Astrocyte of the cerebellum (primary cell): ENCODE results near the gene CNIH4.

ENCODE experiments used
- DNase-seq: peaks from one replicate; pipeline ENCODE4 v3.0.0-alpha.2; 2011; ENCODE audit warnings: low read depth
- H3K4me3 ChIP-seq: 2 replicates; pipeline ENCODE4 v1.5.1; 2011; ENCODE audit warnings: mild to moderate bottlenecking, low read depth, low read length, moderate library complexity
- in situ Hi-C: cut with HindIII; loops from 2 replicates; pipeline ENCODE4 v1.10.0; 2017; ENCODE audit warnings: low sequenced_read_pairs
- TF ChIP-seq, protein P1 (sequence below): IDR thresholded peaks from 2 replicates; pipeline ENCODE4 v1.5.1; 2012; ENCODE audit warnings: low read length, low read depth, moderate library complexity, mild to moderate bottlenecking; ENCODE audit errors: missing control alignments

The CNIH4 gene

DNA sequence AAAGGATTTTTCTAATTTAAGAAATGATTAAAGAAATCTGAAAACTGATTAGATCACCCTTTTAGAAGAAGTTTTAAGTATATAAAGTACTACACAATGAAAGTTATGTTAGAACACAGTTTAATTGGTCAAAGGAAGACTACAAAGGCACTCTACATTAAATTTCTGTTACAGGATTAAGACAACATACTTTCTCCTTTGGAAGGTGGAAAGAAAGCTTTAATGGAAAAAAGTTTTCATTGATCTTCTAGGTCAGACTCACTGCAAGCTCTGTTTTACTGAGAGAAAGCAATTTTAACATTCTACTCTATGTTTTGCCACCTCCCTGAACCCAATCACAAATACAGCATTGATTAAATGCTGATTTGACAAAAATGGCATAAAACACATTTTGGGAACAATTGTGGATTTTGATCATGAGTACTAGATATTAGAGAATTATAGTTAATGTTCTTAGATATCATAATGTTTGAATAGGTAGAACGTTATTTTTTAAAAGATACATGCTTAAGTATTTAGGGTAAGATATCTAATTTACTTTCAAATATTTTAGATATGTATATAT is 45.9 kb downstream of the CNIH4 start:
- in situ Hi-C loops: no loop called here
- DNase-seq: no peak
- H3K4me3 ChIP-seq: no peak overlapping the region
- TF ChIP-seq, protein P1, sequence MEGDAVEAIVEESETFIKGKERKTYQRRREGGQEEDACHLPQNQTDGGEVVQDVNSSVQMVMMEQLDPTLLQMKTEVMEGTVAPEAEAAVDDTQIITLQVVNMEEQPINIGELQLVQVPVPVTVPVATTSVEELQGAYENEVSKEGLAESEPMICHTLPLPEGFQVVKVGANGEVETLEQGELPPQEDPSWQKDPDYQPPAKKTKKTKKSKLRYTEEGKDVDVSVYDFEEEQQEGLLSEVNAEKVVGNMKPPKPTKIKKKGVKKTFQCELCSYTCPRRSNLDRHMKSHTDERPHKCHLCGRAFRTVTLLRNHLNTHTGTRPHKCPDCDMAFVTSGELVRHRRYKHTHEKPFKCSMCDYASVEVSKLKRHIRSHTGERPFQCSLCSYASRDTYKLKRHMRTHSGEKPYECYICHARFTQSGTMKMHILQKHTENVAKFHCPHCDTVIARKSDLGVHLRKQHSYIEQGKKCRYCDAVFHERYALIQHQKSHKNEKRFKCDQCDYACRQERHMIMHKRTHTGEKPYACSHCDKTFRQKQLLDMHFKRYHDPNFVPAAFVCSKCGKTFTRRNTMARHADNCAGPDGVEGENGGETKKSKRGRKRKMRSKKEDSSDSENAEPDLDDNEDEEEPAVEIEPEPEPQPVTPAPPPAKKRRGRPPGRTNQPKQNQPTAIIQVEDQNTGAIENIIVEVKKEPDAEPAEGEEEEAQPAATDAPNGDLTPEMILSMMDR: no peak

DNA sequence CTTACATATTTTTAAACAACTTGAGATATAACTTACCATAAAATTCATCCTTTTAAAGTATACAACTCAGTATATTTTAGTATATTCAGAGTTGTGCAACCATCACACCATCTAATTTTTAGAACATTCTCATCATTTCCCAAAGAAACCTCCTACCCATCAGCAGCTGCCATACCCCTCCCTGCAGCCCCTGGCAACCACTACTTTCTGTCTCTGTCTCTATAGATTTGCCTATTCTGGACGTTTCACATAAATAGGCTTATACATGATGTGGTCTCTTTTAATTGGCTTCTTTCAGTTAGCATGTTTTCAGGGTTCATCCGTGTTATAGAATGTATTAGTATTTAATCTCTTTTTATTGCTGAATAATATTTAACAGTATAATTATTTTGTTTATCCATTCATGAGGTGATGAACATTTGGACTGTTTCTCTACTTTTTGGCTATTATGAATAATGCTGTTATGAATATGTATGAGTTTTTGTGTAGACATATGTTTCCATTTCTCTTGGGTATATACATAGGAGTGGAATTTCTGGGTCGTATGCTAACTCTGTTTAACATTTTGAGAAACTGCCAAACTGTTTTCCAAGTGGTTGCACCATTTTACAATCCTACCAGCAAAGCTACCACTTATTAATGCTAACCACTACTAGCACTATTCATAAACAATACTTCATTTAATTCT is 48.4 kb downstream of the CNIH4 start:
- H3K4me3 ChIP-seq: no peak overlapping the region
- TF ChIP-seq, protein P1: no peak
- DNase-seq: no peak
- in situ Hi-C loops: no loop called here

DNA sequence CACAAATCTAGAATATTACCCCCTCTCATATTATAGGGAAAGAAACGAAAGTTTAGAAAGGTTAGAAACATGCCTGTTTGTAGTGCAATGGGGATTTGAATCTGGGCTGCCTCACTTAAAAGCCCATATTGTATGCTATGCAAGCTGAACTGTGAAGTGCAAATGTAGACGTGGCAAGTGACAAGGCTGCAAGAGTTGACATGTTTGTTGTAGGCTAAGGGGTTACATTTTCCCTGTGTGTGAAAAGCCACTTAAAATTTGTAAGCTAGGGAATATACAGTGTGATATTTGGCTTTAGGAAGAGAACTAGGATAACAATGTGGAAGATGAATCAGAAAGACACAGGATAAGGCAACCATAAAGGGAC is 48.9 kb downstream of the CNIH4 start:
- DNase-seq: no peak
- TF ChIP-seq, protein P1: no peak
- in situ Hi-C loops: no loop called here
- H3K4me3 ChIP-seq: no peak overlapping the region

DNA sequence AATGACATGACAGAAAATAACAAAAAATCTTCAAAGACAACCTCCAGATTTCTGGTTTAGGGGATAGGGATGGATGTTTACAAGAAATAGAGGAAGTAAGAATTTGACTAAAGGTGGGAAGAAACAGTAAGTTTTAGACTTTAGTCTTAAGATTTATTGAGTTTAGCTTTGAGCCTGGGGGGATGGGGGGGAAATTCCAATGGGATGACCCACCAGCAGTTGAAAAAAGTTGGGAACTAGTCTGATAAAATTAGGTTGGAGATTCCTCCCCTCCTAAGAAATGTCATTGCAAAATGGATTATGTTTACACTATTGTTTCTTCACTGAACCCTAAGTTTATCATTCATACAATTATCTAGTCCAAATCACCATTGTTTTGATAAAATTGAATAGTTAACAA is 49.5 kb downstream of the CNIH4 start:
- TF ChIP-seq, protein P1: no peak
- no peak for DNase-seq
- no peak overlapping the region for H3K4me3 ChIP-seq
- in situ Hi-C loops: no loop called here

DNA sequence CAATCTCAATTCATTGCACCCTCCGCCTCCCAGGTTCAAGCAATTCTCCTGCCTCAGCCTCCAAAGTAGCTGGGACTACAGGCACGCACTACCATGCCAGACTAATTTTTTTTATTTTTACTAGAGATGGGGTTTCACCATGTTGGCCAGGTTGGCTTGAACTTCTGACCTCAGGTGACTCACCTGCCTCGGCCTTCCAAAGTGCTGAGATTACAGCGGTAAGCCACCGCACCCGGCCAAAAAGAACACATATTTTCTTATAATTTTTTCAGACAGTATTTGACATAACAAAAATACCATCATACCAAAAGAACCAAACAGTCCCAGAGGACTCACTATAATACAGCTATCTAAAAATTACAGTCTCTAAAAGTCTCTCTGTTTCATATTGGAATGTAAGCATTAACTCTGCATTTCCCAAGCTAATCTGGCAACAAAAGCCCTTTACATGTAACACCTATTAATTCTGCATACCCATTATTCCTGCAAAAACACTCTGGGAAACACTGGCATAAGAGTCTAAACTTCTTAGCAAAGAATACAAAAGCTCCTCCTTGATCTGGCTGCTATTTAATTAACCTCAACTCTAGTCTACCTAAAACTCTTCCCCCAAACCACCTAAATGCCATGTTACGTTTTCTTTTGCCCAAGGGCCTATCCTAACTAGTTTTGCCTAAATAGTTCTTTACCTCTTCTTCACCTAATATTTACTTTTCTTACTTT is 51.1 kb downstream of the CNIH4 start:
- H3K4me3 ChIP-seq: no peak overlapping the region
- in situ Hi-C loops: no loop called here
- no peak for DNase-seq
- TF ChIP-seq, protein P1: no peak

DNA sequence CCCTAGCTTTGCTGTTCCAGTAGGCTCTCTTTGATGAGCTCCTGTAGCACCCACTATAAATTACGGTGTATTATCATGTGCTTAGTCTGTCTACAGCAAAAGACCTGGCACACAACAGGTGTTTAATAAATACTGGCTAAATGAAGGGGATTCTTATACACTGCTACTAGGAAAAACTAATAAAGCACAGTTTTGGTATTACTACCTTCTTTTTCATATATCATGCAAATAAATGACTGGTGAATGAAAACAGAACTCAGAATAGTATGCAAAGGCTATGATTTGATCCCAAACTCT is 51.6 kb downstream of the CNIH4 start:
- TF ChIP-seq, protein P1: no peak
- H3K4me3 ChIP-seq: no peak overlapping the region
- DNase-seq: no peak
- in situ Hi-C loops: no loop called here
